NT2/D1 (cell line): ENCODE results near the gene FOXC2.

Experiments used
- SUZ12 ChIP-seq: IDR thresholded peaks from 2 replicates; pipeline ENCODE4 v1.6.1; 2011; ENCODE audit not compliant: insufficient read length, insufficient read depth; ENCODE audit errors: extremely low read depth
- YY1 ChIP-seq: IDR thresholded peaks from 2 replicates; pipeline ENCODE4 v1.6.1; 2011; ENCODE audit not compliant: insufficient read length, insufficient read depth
- ZNF274 ChIP-seq: IDR thresholded peaks from 2 replicates; pipeline ENCODE4 v1.6.1; 2011; ENCODE audit warnings: mild to moderate bottlenecking, low read depth, low read length

- TF ChIP-seq ZNF274 (no peak), YY1 (no peak), SUZ12 (no peak)
Measured at GRCh38 chr16:86570558-86571529, 4.2 kb downstream of the FOXC2 start.
